Esophagus muscularis mucosa (tissue), 4 donors: ENCODE measurements around the gene RGS8. TPM values are rescaled to one million over a fixed set of nuclear protein-coding genes. Genes with fewer than 3 reads are reported as not detected.

ENCODE experiments used
- DNase-seq: peaks from one replicate; pipeline ENCODE4 v3.0.0-alpha.2; 2017; ENCODE audit errors: extremely low spot score
- H3K27ac ChIP-seq, 4 donors: fragments of 200-600 bp; sonication (generic); replicated peaks in 1 of 4; 1 replicate in 3 of 4; 2 replicates in 1 of 4; pipeline ENCODE4 v1.5.1; 2016 to 2019; ENCODE audit warnings: mild to moderate bottlenecking in 1 of 4
- H3K27me3 ChIP-seq, 4 donors: fragments of 200-600 bp; sonication (generic); one replicate each; pipeline versions ENCODE4 v1.5.1 to v1.6.0; 2016 to 2019
- H3K36me3 ChIP-seq, 4 donors: fragments of 200-600 bp; sonication (generic); one replicate each; pipeline ENCODE4 v1.5.1; 2016 to 2019
- H3K4me1 ChIP-seq, 4 donors: fragments of 200-600 bp; sonication (generic); one replicate each; pipeline ENCODE4 v1.5.1; 2016 to 2019
- H3K4me3 ChIP-seq, 4 donors: fragments of 200-600 bp; sonication (generic); 1 replicate in 2 of 4; 2 replicates in 2 of 4; pipeline ENCODE4 v1.5.1; 2016 to 2019; ENCODE audit warnings: mild to moderate bottlenecking in 4 of 4, moderate library complexity in 1 of 4
- H3K9me3 ChIP-seq, 4 donors: fragments of 200-600 bp; sonication (generic); 1 replicate in 3 of 4; 2 replicates in 1 of 4; pipeline ENCODE4 v1.5.1; 2016 to 2019
- EP300 ChIP-seq: sonication (generic); formaldehyde crosslinking; IDR thresholded peaks from one replicate; pipeline ENCODE4 v1.6.1; 2017; ENCODE audit warnings: antibody characterized with exemption
- POLR2A ChIP-seq: fragments of 450-650 bp; IDR thresholded peaks from one replicate; pipeline ENCODE4 v1.6.1; 2017; ENCODE audit warnings: antibody characterized with exemption, moderate library complexity, mild to moderate bottlenecking, low read depth
- POLR2AphosphoS5 ChIP-seq, 2 donors: sonication (generic); formaldehyde crosslinking; IDR thresholded peaks; one replicate each; pipeline ENCODE4 v1.6.1; 2017; ENCODE audit warnings: antibody characterized with exemption in 2 of 2
- WGBS: methylation state at CpG from one replicate; pipeline ENCODE4 v1.1.5; 2018; 5-methylcytosine and 5-hydroxymethylcytosine counted together
- intact Hi-C: fragments of 100-400 bp; cut with DNase I; formaldehyde crosslinking; loops from one replicate; pipeline ENCODE4 v1.15.1; 2023
- total RNA-seq, 4 donors: library from RNA; depleted of rRNA; stranded (reverse); fragments of >200 nt; gene quantifications; one replicate each; pipeline versions ENCODE4 v1.1.0 to v1.2.1, GENCODE V29; 2016
- TF ChIP-seq, protein P1 (sequence below), 3 experiments: fragments of 200-600 bp in 2 of 3; fragments of 450-650 bp in 1 of 3; sonication (generic) in 2 of 3; IDR thresholded peaks; one replicate each; pipeline ENCODE4 v1.5.1; 2017 to 2019; ENCODE audit warnings: antibody characterized with exemption in 3 of 3, mild to moderate bottlenecking in 2 of 3, moderate library complexity in 1 of 3

The RGS8 gene
- total RNA-seq, 4 donors from 2014 or later, result 0.06 to 0.17 TPM; not detected in 2

GRCh38 chr1:182681568-182681912 lies 2.8 kb downstream of the RGS8 start:
- DNase-seq, result no peak
- Histone ChIP-seq H3K27me3 (peaks cover 0 to 26% (median 0%) of the 10 kb centered on the region in 4 donors), H3K9me3 (no peaks in the 10 kb centered on the region), H3K27ac (no peak overlapping the region), H3K36me3 (no peaks in the 10 kb centered on the region), H3K4me3 (no peak overlapping the region), H3K4me1 (peaks cover under 1 to 11% (median 7%) of the 10 kb centered on the region in 4 donors)
- 87% methylated on average over 8 of the region's 8 CpGs for WGBS
- no peak for TF ChIP-seq POLR2A
- TF ChIP-seq, protein P1, sequence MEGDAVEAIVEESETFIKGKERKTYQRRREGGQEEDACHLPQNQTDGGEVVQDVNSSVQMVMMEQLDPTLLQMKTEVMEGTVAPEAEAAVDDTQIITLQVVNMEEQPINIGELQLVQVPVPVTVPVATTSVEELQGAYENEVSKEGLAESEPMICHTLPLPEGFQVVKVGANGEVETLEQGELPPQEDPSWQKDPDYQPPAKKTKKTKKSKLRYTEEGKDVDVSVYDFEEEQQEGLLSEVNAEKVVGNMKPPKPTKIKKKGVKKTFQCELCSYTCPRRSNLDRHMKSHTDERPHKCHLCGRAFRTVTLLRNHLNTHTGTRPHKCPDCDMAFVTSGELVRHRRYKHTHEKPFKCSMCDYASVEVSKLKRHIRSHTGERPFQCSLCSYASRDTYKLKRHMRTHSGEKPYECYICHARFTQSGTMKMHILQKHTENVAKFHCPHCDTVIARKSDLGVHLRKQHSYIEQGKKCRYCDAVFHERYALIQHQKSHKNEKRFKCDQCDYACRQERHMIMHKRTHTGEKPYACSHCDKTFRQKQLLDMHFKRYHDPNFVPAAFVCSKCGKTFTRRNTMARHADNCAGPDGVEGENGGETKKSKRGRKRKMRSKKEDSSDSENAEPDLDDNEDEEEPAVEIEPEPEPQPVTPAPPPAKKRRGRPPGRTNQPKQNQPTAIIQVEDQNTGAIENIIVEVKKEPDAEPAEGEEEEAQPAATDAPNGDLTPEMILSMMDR (IDR thresholded peaks at IDR 0.05), result no peak
- no peak for TF ChIP-seq EP300
- no peak for TF ChIP-seq POLR2AphosphoS5 (IDR thresholded peaks at IDR 0.05)
- intact Hi-C loops, result no loop called here

- DNase-seq, result no peak
- WGBS, result 91% methylated on average over 4 of the region's 4 CpGs
- TF ChIP-seq POLR2A (no peak), EP300 (no peak), POLR2AphosphoS5 (IDR thresholded peaks at IDR 0.05) (no peak)
- TF ChIP-seq, protein P1 (IDR thresholded peaks at IDR 0.05), result no peak
- H3K9me3 ChIP-seq, result no peaks in the 10 kb centered on the region
- peaks cover 6 to 16% (median 12%) of the 10 kb centered on the region in 4 donors for H3K4me1 ChIP-seq
- H3K36me3 ChIP-seq, result no peaks in the 10 kb centered on the region
- H3K27ac ChIP-seq, result no peak overlapping the region
- intact Hi-C loops, result no loop called here
- peaks cover 0 to 26% (median 0%) of the 10 kb centered on the region in 4 donors for H3K27me3 ChIP-seq
- no peak overlapping the region for H3K4me3 ChIP-seq
Observed at GRCh38 chr1:182680901-182681567, 3.4 kb downstream of the RGS8 start.

DNA sequence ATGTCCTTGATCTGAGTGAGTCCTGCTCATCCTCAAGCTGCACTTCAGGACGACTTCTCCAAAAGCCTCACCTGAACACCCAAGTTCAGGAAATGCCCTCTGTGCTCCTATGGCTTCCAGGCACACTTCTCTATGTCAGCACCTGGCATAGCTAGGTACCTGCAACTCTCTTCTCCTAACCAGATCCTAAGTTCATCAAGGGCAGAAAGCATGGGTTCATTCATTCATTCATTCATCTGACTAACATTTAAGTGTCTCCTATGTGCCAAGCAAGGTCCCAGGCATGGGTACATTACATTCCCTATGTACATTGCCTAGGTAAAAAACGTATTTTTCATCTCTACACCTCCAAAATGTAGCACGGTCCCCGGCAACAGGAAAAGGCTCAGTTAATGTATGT lies 4.0 kb downstream of the RGS8 start:
- intact Hi-C loops, result no loop called here
- 90% methylated on average over 4 of the region's 4 CpGs for WGBS
- no peaks in the 10 kb centered on the region for H3K9me3 ChIP-seq

GRCh38 chr1:182679684-182680083 lies 4.7 kb downstream of the RGS8 start:
- no peaks in the 10 kb centered on the region for H3K9me3 ChIP-seq
- TF ChIP-seq POLR2A, result no peak
- no peak for TF ChIP-seq EP300
- TF ChIP-seq POLR2AphosphoS5 (IDR thresholded peaks at IDR 0.05), result no peak
- TF ChIP-seq, protein P1 (IDR thresholded peaks at IDR 0.05), result no peak
- no peaks in the 10 kb centered on the region for H3K36me3 ChIP-seq
- 65% methylated on average over 8 of the region's 8 CpGs for WGBS
- peaks cover 15 to 29% (median 25%) of the 10 kb centered on the region in 4 donors for H3K4me1 ChIP-seq
- peaks cover 0 to 16% (median 0%) of the 10 kb centered on the region in 4 donors for H3K27me3 ChIP-seq
- intact Hi-C loops, result loop anchor here (5.0 kb wide), 1 partner anchor 62 kb away; no protein-coding TSS in a partner anchor
- no peak overlapping the region for H3K4me3 ChIP-seq
- no peak overlapping the region for H3K27ac ChIP-seq
- no peak for DNase-seq

More for the DNA sequence above, 4.0 kb downstream of the RGS8 start:
- DNase-seq, result no peak
- Histone ChIP-seq H3K27me3 (peaks cover 0 to 20% (median 0%) of the 10 kb centered on the region in 4 donors), H3K27ac (no peak overlapping the region), H3K4me3 (no peak overlapping the region), H3K36me3 (no peaks in the 10 kb centered on the region), H3K4me1 (peaks cover 8 to 21% (median 18%) of the 10 kb centered on the region in 4 donors)
- TF ChIP-seq POLR2AphosphoS5 (IDR thresholded peaks at IDR 0.05) (no peak), POLR2A (no peak), EP300 (no peak)
- TF ChIP-seq, protein P1 (IDR thresholded peaks at IDR 0.05), result no peak
